Iris pigment epithelial cell (primary cell): ENCODE measurements around the gene TST.

Experiments
- DNase-seq: peaks from one replicate; pipeline ENCODE4 v3.0.0-alpha.2; 2011; ENCODE audit warnings: low read depth

Gene TST

GRCh38 chr22:36982136-36982535 is 37.1 kb downstream of the TST start:
- no peak for DNase-seq

GRCh38 chr22:36981247-36981775 is 37.9 kb downstream of the TST start:
- no peak for DNase-seq

GRCh38 chr22:36979016-36979910 is 40.0 kb downstream of the TST start:
- DNase-seq: no peak

- DNase-seq: peak; percentile 74
Measured at GRCh38 chr22:36977947-36978660, 41.1 kb downstream of the TST start.

- DNase-seq: peak; percentile 19
Measured at GRCh38 chr22:36977401-36977861, 41.8 kb downstream of the TST start.

DNA sequence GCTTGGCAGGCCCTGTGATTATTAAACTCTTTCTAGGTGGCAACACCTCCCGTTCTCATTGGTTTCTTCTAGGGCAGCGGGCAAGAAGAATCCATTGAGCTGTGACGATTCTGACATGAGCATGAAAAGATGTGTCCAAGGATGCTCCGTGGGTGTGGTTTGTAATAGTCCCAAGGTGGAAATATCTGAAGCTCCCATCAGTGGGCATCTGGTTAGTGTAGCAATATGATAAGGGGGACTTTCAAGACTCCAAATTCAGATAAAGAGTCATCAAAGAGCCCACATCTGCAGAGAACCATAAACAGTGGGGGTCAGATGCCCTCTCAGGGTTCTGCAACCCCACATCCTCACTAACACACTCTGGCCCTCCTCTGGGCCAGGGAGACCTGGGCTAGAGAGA is 42.6 kb downstream of the TST start:
- no peak for DNase-seq

GRCh38 chr22:36971341-36972125 is 47.7 kb downstream of the TST start:
- no peak for DNase-seq

- DNase-seq: no peak
Measured at GRCh38 chr22:36968249-36968964, 50.8 kb downstream of the TST start.

GRCh38 chr22:36966851-36967540 is 52.3 kb downstream of the TST start:
- DNase-seq: peak; percentile 46

DNA sequence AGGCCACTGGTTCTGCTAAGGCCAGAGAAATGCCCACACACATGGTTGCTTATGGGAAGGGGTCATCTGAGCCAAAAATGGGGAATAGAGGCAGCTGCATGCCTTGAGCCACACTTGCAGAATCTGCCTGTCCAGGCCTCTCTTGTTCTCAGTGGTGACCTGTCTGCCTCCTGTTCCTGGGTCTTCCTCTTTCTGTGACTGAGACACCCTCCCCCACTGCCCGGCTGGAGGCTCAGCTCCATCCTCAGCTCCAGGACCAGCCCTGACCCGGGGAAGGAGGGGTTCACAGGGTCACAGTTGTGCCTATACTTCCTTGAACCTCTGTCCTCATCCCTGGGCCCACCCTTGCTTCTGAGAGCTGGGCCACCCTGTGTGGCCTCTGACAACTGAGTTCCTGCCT is 53.6 kb downstream of the TST start:
- no peak for DNase-seq

- DNase-seq: no peak
Measured at GRCh38 chr22:36964106-36964505, 55.1 kb downstream of the TST start.

- no peak for DNase-seq
Measured at GRCh38 chr22:36963302-36963701, 55.9 kb downstream of the TST start.

- no peak for DNase-seq
Measured at GRCh38 chr22:36961626-36962025, 57.6 kb downstream of the TST start.
